ENCODE results near the gene NRIP2.
A peak's percentile ranks its signal among the peaks of the same experiment; 100 is the strongest.

NRIP2 gene

DNA sequence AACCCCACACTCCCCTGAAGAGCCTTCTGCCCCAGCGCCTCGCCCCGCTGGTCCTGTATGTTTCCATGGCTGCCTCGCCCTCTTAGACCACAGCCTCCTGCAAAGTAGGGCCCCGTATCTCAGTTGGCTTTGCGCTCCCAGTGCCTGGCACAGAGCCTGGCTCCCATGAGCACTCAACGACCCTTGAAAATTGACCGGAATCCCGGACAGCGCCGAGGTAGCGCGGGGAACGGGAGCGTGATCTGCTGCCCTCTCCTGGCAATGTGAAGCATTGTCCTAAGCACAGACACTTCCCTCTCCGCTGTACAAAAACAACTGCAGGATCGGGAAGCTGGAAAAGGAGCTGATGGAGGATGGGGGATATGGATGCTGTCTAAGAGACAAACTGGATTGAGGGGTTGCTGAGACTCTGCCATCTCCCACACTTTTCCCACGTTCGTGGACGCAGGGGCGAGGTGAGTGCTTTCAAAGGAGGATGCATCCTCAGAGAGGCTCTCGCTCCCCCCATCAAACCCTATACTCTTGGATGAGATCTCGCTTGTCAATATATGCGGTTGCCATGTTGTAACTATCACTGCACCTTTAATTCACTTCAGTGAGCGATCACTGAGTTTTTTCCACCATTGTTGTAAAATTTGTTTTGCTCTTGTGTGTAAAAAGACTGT, 50.8 kb downstream of the NRIP2 start:
- H3K4me1 ChIP-seq (ENCODE audit: low read length): peaks cover 10% of the 10 kb centered on the region; the same call in 1 of the 2 replicates
- H4K20me1 ChIP-seq (ENCODE audit: insufficient read depth, low read length): no peaks in the 10 kb centered on the region
- H2AFZ ChIP-seq (ENCODE audit: low read depth, low read length): peak overlapping the region; percentile 89
- H3K27ac ChIP-seq (ENCODE audit: low read length): no peak overlapping the region
- H3K79me2 ChIP-seq (ENCODE audit: low read length): no peaks in the 10 kb centered on the region
- peak overlapping the region; percentile 93 for H3K4me2 ChIP-seq (ENCODE audit: low read length)
- peak overlapping the region; percentile 29 for H3K9ac ChIP-seq (ENCODE audit: low read length)
- TF ChIP-seq, protein P1, sequence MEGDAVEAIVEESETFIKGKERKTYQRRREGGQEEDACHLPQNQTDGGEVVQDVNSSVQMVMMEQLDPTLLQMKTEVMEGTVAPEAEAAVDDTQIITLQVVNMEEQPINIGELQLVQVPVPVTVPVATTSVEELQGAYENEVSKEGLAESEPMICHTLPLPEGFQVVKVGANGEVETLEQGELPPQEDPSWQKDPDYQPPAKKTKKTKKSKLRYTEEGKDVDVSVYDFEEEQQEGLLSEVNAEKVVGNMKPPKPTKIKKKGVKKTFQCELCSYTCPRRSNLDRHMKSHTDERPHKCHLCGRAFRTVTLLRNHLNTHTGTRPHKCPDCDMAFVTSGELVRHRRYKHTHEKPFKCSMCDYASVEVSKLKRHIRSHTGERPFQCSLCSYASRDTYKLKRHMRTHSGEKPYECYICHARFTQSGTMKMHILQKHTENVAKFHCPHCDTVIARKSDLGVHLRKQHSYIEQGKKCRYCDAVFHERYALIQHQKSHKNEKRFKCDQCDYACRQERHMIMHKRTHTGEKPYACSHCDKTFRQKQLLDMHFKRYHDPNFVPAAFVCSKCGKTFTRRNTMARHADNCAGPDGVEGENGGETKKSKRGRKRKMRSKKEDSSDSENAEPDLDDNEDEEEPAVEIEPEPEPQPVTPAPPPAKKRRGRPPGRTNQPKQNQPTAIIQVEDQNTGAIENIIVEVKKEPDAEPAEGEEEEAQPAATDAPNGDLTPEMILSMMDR (IDR thresholded peaks at IDR 0.05; ENCODE audit: low read depth, low read length): peak; percentile 87
- TF ChIP-seq EZH2phosphoT487 (IDR thresholded peaks at IDR 0.05; ENCODE audit: low read depth): no peak
- H3K27me3 ChIP-seq (ENCODE audit: low read depth, low read length): peaks cover 51% of the 10 kb centered on the region
- no peaks in the 10 kb centered on the region for H3K9me3 ChIP-seq (ENCODE audit: insufficient read depth, low read length)
- H3K4me3 ChIP-seq (ENCODE audit: low read length): peak overlapping the region; percentile 74
- no peaks in the 10 kb centered on the region for H3K36me3 ChIP-seq (replicated peaks; ENCODE audit: low read depth, low read length)

DNA sequence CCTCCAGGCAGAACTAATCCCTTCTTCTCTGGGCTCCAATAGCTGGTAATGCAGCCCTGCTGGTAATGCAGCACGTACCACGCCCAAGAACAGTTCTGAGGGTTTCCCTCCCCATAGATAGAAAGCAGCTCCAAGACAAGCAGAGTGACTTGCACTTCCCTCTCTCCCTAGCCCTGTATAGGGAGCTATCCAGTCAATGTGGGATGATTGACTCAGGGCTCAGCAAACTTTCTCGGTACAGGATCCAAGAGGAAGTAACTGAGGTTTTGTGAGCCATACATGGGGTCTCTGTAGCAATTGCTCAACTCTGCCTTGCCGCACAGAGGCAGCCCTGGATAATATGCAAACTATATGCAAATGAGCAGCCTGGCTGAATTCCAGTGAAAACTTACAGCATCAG, 55.6 kb downstream of the NRIP2 start:
- Histone ChIP-seq H3K27me3 (ENCODE audit: low read depth, low read length) (peaks cover 34% of the 10 kb centered on the region), H3K27ac (ENCODE audit: low read length) (no peak overlapping the region), H3K9me3 (ENCODE audit: insufficient read depth, low read length) (no peaks in the 10 kb centered on the region), H3K9ac (ENCODE audit: low read length) (no peak overlapping the region), H3K79me2 (ENCODE audit: low read length) (no peaks in the 10 kb centered on the region), H3K4me2 (ENCODE audit: low read length) (no peak overlapping the region), H3K4me1 (ENCODE audit: low read length) (peaks cover 7% of the 10 kb centered on the region; the same call in 1 of the 2 replicates), H3K4me3 (ENCODE audit: low read length) (no peak overlapping the region), H3K36me3 (replicated peaks; ENCODE audit: low read depth, low read length) (no peaks in the 10 kb centered on the region), H2AFZ (ENCODE audit: low read depth, low read length) (no peak overlapping the region), H4K20me1 (ENCODE audit: insufficient read depth, low read length) (no peaks in the 10 kb centered on the region)
- no peak for TF ChIP-seq EZH2phosphoT487 (IDR thresholded peaks at IDR 0.05; ENCODE audit: low read depth)
- TF ChIP-seq, protein P1 (IDR thresholded peaks at IDR 0.05; ENCODE audit: low read depth, low read length): no peak

DNA sequence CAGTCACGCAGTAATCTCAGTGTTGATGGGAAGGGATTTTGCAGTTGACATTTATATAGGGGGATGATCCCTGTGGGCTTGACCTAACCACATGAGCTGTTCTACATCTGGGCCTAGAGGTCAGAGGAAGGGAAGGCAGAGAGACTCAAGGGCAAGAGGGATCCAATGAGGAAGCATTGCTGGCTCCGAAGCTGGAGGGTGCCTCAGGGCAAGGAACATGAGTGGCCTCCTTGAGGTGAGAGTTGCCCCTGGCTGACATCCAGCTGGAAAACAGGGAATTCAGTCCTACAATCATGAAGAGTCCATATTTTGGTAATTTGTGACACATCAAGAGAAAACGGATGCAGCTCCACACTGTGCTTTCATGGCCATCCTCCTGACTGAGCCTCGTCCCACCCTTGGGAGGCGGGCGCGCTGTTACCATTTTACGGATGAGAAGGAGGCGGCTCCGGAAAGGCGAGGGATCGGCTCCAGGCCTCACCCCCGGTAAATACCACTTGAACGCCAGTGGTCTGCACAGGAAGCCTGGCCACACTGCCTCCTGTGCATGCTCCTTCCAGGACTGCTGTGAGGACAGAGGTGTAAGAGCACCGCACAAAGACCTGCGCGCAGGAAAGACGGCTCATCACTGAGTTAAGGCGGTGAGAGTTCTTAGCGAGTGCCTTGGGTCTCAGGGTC, 58.6 kb downstream of the NRIP2 start:
- Histone ChIP-seq H4K20me1 (ENCODE audit: insufficient read depth, low read length) (no peaks in the 10 kb centered on the region), H2AFZ (ENCODE audit: low read depth, low read length) (no peak overlapping the region), H3K4me2 (ENCODE audit: low read length) (no peak overlapping the region), H3K9ac (ENCODE audit: low read length) (no peak overlapping the region), H3K4me3 (ENCODE audit: low read length) (no peak overlapping the region), H3K27me3 (ENCODE audit: low read depth, low read length) (peaks cover 18% of the 10 kb centered on the region), H3K27ac (ENCODE audit: low read length) (no peak overlapping the region), H3K4me1 (ENCODE audit: low read length) (no peaks in the 10 kb centered on the region), H3K36me3 (replicated peaks; ENCODE audit: low read depth, low read length) (no peaks in the 10 kb centered on the region), H3K79me2 (ENCODE audit: low read length) (no peaks in the 10 kb centered on the region), H3K9me3 (ENCODE audit: insufficient read depth, low read length) (no peaks in the 10 kb centered on the region)
- TF ChIP-seq EZH2phosphoT487 (IDR thresholded peaks at IDR 0.05; ENCODE audit: low read depth): no peak
- TF ChIP-seq, protein P1 (IDR thresholded peaks at IDR 0.05; ENCODE audit: low read depth, low read length): no peak

DNA sequence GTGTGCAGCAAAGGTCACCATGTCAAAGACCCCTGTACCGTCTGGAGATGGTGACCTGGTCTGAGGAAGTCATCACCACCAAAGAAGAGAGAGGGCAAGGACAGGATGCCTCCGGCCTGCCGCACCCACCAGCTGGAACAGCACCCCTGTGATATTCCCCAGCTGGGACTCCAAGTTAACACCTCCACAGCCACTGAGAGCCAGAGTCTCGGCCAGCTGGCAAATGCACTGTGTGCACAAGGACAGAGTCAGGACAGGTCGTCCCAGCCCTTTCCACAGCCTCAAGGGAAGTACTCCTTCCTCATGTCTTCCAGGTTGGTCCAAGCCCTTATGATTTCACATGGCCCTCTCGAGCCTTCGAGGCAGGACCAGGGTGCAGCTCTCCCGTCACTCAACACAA, 59.4 kb downstream of the NRIP2 start:
- H3K4me1 ChIP-seq (ENCODE audit: low read length): no peaks in the 10 kb centered on the region
- H2AFZ ChIP-seq (ENCODE audit: low read depth, low read length): no peak overlapping the region
- no peaks in the 10 kb centered on the region for H3K36me3 ChIP-seq (replicated peaks; ENCODE audit: low read depth, low read length)
- no peak overlapping the region for H3K27ac ChIP-seq (ENCODE audit: low read length)
- no peak overlapping the region for H3K9ac ChIP-seq (ENCODE audit: low read length)
- no peaks in the 10 kb centered on the region for H3K79me2 ChIP-seq (ENCODE audit: low read length)
- no peaks in the 10 kb centered on the region for H4K20me1 ChIP-seq (ENCODE audit: insufficient read depth, low read length)
- H3K9me3 ChIP-seq (ENCODE audit: insufficient read depth, low read length): no peaks in the 10 kb centered on the region
- H3K4me2 ChIP-seq (ENCODE audit: low read length): no peak overlapping the region
- peaks cover 18% of the 10 kb centered on the region for H3K27me3 ChIP-seq (ENCODE audit: low read depth, low read length)
- TF ChIP-seq, protein P1 (IDR thresholded peaks at IDR 0.05; ENCODE audit: low read depth, low read length): no peak
- no peak for TF ChIP-seq EZH2phosphoT487 (IDR thresholded peaks at IDR 0.05; ENCODE audit: low read depth)
- H3K4me3 ChIP-seq (ENCODE audit: low read length): no peak overlapping the region

Measured in OCI-LY3 (cell line).